GM18502 (cell line): Measurements from ENCODE around the gene PTPRF.

Source experiments
- ATAC-seq: cut with Tn5 transposase; IDR thresholded peaks from one replicate; pipeline ENCODE4 v1.9.1; 2021; ENCODE audit warnings: mild to moderate bottlenecking; ENCODE audit not compliant: unreplicated experiment, poor library complexity

PTPRF gene

GRCh38 chr1:43512133-43512532 is 18.6 kb upstream of the PTPRF start:
- ATAC-seq = no peak

- no peak for ATAC-seq
These were observed 18.0 kb upstream of the PTPRF start for GRCh38 chr1:43512681-43513080.

GRCh38 chr1:43513471-43514173 is 17.1 kb upstream of the PTPRF start:
- no peak for ATAC-seq

GRCh38 chr1:43518935-43519686 is 11.6 kb upstream of the PTPRF start:
- no peak for ATAC-seq

GRCh38 chr1:43520100-43520778 is 10.4 kb upstream of the PTPRF start:
- ATAC-seq = no peak

- no peak for ATAC-seq
These were observed 9.6 kb upstream of the PTPRF start for GRCh38 chr1:43521078-43521477.

- no peak for ATAC-seq
These were observed 8.9 kb upstream of the PTPRF start for GRCh38 chr1:43521756-43522155.

GRCh38 chr1:43522431-43522775 is 8.3 kb upstream of the PTPRF start:
- no peak for ATAC-seq

GRCh38 chr1:43522776-43523480 is 7.8 kb upstream of the PTPRF start:
- ATAC-seq = no peak

- no peak for ATAC-seq
These were observed 5.9 kb upstream of the PTPRF start for GRCh38 chr1:43524804-43525203.

GRCh38 chr1:43526002-43526401 is 4.7 kb upstream of the PTPRF start:
- ATAC-seq = no peak

GRCh38 chr1:43527111-43527878 is 3.4 kb upstream of the PTPRF start:
- ATAC-seq = no peak

- ATAC-seq = no peak
These were observed 1.4 kb upstream of the PTPRF start for GRCh38 chr1:43529206-43529731.

- no peak for ATAC-seq
These were observed 623 bp downstream of the PTPRF start for GRCh38 chr1:43531107-43531905.

- ATAC-seq = no peak
These were observed 1.4 kb downstream of the PTPRF start for GRCh38 chr1:43531906-43532584.

- ATAC-seq = no peak
These were observed 2.0 kb downstream of the PTPRF start for GRCh38 chr1:43532716-43533115.

- ATAC-seq = no peak
These were observed 2.9 kb downstream of the PTPRF start for GRCh38 chr1:43533584-43533983.

- no peak for ATAC-seq
These were observed 3.6 kb downstream of the PTPRF start for GRCh38 chr1:43534256-43534655.
